Subcutaneous adipose tissue (tissue), 4 donors: Measurements from ENCODE around the gene FAM193B. TPM values are rescaled to one million over a fixed set of nuclear protein-coding genes. Genes with fewer than 3 reads are reported as not detected.

Experiments used
- total RNA-seq, 4 donors: library from RNA; depleted of rRNA; stranded (reverse); fragments of >200 nt; gene quantifications; one replicate each; pipeline ENCODE4 v1.1.0, GENCODE V29; 2016
- TF ChIP-seq, protein P1 (sequence below): fragments of 450-650 bp; IDR thresholded peaks from one replicate; pipeline ENCODE4 v1.5.1; 2016; ENCODE audit warnings: low read depth, mild to moderate bottlenecking, control low read depth, antibody characterized with exemption, moderate library complexity

Gene FAM193B
- total RNA-seq, 4 donors from 2014 or later: 25.8 to 95.5 (median 35.5) TPM

DNA sequence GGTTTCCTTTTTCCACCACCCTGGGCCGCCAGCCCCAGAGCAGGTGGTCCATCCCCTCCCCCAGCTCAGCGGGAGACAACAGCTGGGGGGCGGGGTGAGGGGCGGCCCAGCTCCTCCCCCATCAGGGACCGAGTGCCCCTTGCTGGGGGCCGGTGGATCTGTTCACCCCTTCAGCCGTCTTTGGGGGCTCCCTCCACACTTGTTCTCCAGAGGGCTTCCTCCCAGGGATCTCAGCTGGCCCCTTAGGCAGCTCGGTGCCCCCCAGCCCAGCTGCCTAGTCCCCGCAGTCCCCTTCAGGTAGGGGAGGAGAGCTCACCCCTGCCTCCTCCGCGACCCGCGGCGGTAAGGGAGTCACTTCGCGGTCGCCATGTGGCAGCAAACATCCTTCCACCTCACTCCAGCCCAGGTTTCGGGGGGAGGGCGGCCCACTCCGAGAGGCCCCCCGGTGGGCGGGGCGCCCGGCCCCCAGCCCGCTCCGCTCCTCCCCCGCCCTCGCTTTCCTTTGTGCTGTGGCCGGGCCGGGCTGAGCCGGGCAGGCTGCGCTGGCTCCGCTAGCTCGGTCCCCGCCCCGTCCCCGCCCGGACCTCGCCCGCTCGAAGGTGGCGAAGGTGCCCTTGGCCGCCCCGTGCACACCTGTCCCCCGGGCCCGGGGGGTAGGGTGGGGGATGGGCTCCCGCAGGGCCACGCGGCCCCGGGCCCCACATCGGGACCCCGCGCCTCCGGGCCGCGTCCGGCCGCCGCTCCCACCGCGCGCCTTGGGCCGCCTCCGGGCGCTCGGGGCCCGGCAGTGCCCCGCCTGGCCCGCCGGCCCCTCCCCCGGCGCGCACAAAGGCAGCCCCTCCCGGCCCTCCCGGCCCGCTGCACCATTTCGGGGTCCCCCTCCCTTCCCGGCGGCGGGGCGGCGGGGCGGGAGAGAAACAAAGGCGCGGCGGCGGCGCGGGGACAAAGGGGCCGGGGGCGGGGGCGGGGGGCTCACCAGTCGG, 81.6 kb downstream of the FAM193B start:
- TF ChIP-seq, protein P1, sequence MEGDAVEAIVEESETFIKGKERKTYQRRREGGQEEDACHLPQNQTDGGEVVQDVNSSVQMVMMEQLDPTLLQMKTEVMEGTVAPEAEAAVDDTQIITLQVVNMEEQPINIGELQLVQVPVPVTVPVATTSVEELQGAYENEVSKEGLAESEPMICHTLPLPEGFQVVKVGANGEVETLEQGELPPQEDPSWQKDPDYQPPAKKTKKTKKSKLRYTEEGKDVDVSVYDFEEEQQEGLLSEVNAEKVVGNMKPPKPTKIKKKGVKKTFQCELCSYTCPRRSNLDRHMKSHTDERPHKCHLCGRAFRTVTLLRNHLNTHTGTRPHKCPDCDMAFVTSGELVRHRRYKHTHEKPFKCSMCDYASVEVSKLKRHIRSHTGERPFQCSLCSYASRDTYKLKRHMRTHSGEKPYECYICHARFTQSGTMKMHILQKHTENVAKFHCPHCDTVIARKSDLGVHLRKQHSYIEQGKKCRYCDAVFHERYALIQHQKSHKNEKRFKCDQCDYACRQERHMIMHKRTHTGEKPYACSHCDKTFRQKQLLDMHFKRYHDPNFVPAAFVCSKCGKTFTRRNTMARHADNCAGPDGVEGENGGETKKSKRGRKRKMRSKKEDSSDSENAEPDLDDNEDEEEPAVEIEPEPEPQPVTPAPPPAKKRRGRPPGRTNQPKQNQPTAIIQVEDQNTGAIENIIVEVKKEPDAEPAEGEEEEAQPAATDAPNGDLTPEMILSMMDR: no peak

DNA sequence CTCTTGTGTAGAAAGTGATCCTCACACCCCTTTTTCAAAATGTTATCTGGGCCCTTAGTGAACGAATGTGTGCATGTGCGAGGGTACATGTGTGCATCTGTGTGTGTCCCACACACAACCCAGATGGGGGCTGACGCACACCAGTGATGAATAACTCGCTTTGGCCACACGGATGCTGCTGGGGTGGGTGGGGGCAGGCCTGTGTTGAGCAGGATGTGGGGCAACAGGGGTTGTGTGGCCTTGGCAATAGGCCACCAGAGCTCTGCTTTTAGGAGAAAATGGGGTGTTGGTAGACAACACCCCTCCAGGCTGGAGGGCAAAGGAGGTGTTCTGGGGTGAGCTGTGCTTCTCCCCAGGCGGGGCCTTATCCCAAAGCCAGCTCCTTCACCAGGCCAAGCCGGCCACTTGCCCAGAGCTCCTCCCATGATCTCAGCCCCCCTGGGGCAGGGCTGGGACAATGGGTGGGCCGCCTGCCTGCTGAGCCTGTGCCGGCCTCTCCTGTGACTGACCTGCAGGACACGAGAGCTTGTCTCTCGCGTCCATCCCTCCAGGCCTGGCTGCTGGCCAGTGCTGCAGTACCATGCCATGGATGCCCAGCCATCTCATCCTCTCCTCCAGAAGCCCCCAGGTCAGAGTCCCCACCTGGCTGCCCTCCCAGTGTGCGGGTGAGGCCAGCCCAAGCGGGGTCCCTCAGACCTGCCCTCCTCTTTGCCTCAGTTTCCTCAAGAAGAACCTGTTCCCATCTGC, 82.6 kb downstream of the FAM193B start:
- TF ChIP-seq, protein P1: no peak

DNA sequence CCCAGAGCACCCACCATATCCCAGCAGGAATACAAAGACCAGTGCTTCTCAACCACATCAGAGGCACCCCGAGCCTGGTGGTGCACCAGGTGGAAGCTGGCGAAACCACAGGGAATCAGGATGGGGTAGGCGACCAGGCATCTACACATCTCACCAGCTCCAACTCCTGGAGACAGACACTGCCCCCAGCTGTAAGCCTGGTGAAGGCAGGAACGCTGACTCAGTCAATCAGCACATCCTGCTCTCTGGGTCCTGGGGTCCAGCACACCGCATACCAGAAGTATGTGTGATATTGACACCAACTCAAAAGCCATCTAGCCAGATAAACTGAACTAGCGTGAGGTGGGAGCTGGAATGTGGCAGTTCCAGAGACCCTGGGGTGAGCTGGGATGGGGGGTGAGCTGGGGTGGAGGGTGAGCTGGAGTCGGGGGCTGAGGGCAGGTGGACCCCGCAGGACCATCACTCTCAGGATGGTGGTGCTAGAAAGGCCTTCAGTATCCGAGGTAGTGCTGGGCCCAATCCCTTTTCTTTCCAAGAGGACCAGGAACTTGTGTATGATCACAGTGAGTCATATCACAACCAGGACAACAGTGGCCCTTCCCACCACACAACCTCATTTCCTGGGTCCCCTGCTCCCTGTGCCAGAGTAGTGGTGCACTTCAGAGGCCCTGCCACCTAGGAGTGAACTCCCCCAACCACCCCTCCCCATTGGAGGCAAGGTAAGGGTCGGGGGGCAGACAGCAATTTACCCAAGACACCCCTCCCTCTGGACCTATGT, 83.4 kb downstream of the FAM193B start:
- TF ChIP-seq, protein P1: no peak

Other genes starting within 250 kb of the FAM193B start
- gene MXD3, start 242.7 kb downstream of the FAM193B start, total RNA-seq: 10 to 100 TPM in 1 of 4 donors, 1 to 10 TPM in 2, under 1 TPM in 1; 0.82 to 13.0 (median 6.7) TPM
- gene LMAN2, start 202.9 kb downstream of the FAM193B start, total RNA-seq: 100 to 1,000 TPM in 3 of 4 donors, 10 to 100 TPM in 1; 93.6 to 158 (median 129) TPM
- gene RGS14, start 196.6 kb downstream of the FAM193B start, total RNA-seq: 10 to 100 TPM in 1 of 4 donors, 1 to 10 TPM in 3; 7.0 to 16.4 (median 7.5) TPM
- gene SLC34A1, start 170.1 kb downstream of the FAM193B start, total RNA-seq: not detected
- not detected for gene PFN3, start 153.9 kb downstream of the FAM193B start, total RNA-seq
- 1 to 10 TPM in 1 of 4 donors, under 1 TPM in 2, not detected in 1; 0.51 to 2.0 (median 0.98) TPM for gene F12, start 145.0 kb downstream of the FAM193B start, total RNA-seq
- 10 to 100 TPM in 3 of 4 donors, 1 to 10 TPM in 1; 9.3 to 22.6 (median 19.7) TPM for gene GRK6, start 127.9 kb downstream of the FAM193B start, total RNA-seq
- 1 to 10 TPM in 2 of 4 donors, under 1 TPM in 2; 0.44 to 1.4 (median 0.90) TPM for gene PRR7, start 107.7 kb downstream of the FAM193B start, total RNA-seq
- 10 to 100 TPM; 25.2 to 50.9 (median 37.6) TPM for gene DBN1, start 80.9 kb downstream of the FAM193B start, total RNA-seq
- 10 to 100 TPM; 11.2 to 43.1 (median 16.6) TPM for gene PDLIM7, start 57.0 kb downstream of the FAM193B start, total RNA-seq
- gene DOK3, start 44.7 kb downstream of the FAM193B start, total RNA-seq: 10 to 100 TPM in 3 of 4 donors, 1 to 10 TPM in 1; 8.5 to 20.6 (median 11.0) TPM
- gene DDX41, start 37.6 kb downstream of the FAM193B start, total RNA-seq: 10 to 100 TPM; 63.0 to 70.4 (median 64.8) TPM
- gene TMED9, start 37.6 kb upstream of the FAM193B start, total RNA-seq: 100 to 1,000 TPM in 1 of 4 donors, 10 to 100 TPM in 3; 51.1 to 102 (median 73.6) TPM
- gene B4GALT7, start 45.6 kb upstream of the FAM193B start, total RNA-seq: 10 to 100 TPM; 16.1 to 35.2 (median 20.8) TPM
- 10 to 100 TPM in 1 of 4 donors, 1 to 10 TPM in 1, under 1 TPM in 2; 0.38 to 13.9 (median 2.0) TPM for gene FAM153A, start 228.3 kb upstream of the FAM193B start, total RNA-seq